GM12892 (cell line): ENCODE data around the gene RBMS1.
"Not testable (repeated sequence)": the region's sequence is repeated elsewhere in the genome, so short reads cannot be mapped to it uniquely, and the experiment has no call there.

Experiments used
- POLR2A ChIP-seq: IDR thresholded peaks from 2 replicates; pipeline ENCODE4 v1.6.1; 2011; ENCODE audit warnings: low read depth, low read length, control low read depth
- POLR2AphosphoS5 ChIP-seq: IDR thresholded peaks from 2 replicates; pipeline ENCODE4 v1.6.1; 2011; ENCODE audit warnings: low read depth, low read length, control low read depth
- TAF1 ChIP-seq: IDR thresholded peaks from 2 replicates; pipeline ENCODE4 v1.6.1; 2011; ENCODE audit warnings: low read depth, mild to moderate bottlenecking, control low read depth, low read length, borderline replicate concordance

DNA sequence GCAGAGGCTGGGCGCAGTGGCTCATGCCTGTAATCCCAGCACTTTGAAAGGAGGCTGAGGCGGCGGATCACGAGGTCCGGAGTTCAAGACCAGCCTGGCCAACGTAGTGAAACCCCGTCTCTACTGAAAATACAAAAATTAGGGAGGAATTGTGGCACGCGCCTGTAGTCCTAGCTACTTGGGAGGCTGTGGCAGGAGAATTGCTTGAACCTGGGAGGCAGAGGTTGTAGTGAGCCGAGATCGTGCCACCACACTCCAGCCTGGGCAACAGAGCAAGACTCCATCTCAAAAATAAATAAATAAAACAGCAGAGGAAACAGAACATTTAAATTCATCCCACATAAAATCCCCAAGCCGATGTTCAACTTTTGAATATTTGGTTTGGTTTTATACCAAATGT is 5.3 kb downstream of the RBMS1 start:
- not testable (repeated sequence) for TF ChIP-seq TAF1, POLR2A, POLR2AphosphoS5
